ENCODE results near the gene PCDHGB5. TPM values are rescaled to one million over a fixed set of nuclear protein-coding genes. Genes with fewer than 3 reads are reported as not detected.
A peak's percentile ranks its signal among the peaks of the same experiment; 100 is the strongest.
"Not testable (repeated sequence)": the region's sequence is repeated elsewhere in the genome, so short reads cannot be mapped to it uniquely, and the experiment has no call there.

PCDHGB5 gene
- not detected for polyA plus RNA-seq (2012; ENCODE audit: insufficient read depth, insufficient read length)

GRCh38 chr5:141397756-141398551 is at the start of gene PCDHGB5:
TSS of gene PCDHGB5 (plus strand) at chr5:141397947. CDS start at chr5:141398128, 181 bp downstream.
- DNase-seq (ENCODE audit: low read depth, low spot score); H3K4me3 ChIP-seq (ENCODE audit: low read length): not testable (repeated sequence)

- no peak within 1 kb of the TSS for H3K4me3 ChIP-seq (ENCODE audit: low read length)
- DNase-seq (ENCODE audit: low read depth, low spot score), result no peak
Observed at GRCh38 chr5:141349917-141350619, 47.7 kb upstream of the PCDHGB5 start, which contains the start of gene PCDHGB1. TSS of gene PCDHGB1 (plus strand) at chr5:141350099. CDS start at chr5:141350261, 162 bp downstream.

- no peak for DNase-seq (ENCODE audit: low read depth, low spot score)
- no peak overlapping the region for H3K4me3 ChIP-seq (ENCODE audit: low read length)
Observed at GRCh38 chr5:141351591-141351990, 46.2 kb upstream of the PCDHGB5 start.

GRCh38 chr5:141354900-141355469 is 42.8 kb upstream of the PCDHGB5 start, which contains the start of gene PCDHGA4:
TSS of gene PCDHGA4 (plus strand) at chr5:141355021. CDS start at chr5:141355108, 87 bp downstream.
- no peak for DNase-seq (ENCODE audit: low read depth, low spot score)
- no peak within 1 kb of the TSS for H3K4me3 ChIP-seq (ENCODE audit: low read length)

GRCh38 chr5:141355641-141356040 is 42.1 kb upstream of the PCDHGB5 start:
- H3K4me3 ChIP-seq (ENCODE audit: low read length), result no peak overlapping the region

GRCh38 chr5:141356133-141356532 is 41.6 kb upstream of the PCDHGB5 start:
- DNase-seq (ENCODE audit: low read depth, low spot score), result no peak

More at GRCh38 chr5:141355641-141356040, 42.1 kb upstream of the PCDHGB5 start:
- DNase-seq (ENCODE audit: low read depth, low spot score), result no peak

GRCh38 chr5:141356950-141357349 is 40.8 kb upstream of the PCDHGB5 start:
- no peak overlapping the region for H3K4me3 ChIP-seq (ENCODE audit: low read length)
- no peak for DNase-seq (ENCODE audit: low read depth, low spot score)

More at GRCh38 chr5:141356133-141356532, 41.6 kb upstream of the PCDHGB5 start:
- no peak overlapping the region for H3K4me3 ChIP-seq (ENCODE audit: low read length)

GRCh38 chr5:141359790-141360426 is 37.8 kb upstream of the PCDHGB5 start, which contains the start of gene PCDHGB2:
TSS of gene PCDHGB2 (plus strand) at chr5:141359994. CDS start at chr5:141360136, 142 bp downstream.
- peak; percentile 24 for DNase-seq (ENCODE audit: low read depth, low spot score)
- no peak within 1 kb of the TSS for H3K4me3 ChIP-seq (ENCODE audit: low read length)

- DNase-seq (ENCODE audit: low read depth, low spot score), result no peak
- no peak overlapping the region for H3K4me3 ChIP-seq (ENCODE audit: low read length)
Observed at GRCh38 chr5:141360685-141361084, 37.1 kb upstream of the PCDHGB5 start.

- DNase-seq (ENCODE audit: low read depth, low spot score), result no peak
- no peak overlapping the region for H3K4me3 ChIP-seq (ENCODE audit: low read length)
Observed at GRCh38 chr5:141362719-141363118, 35.0 kb upstream of the PCDHGB5 start.

- no peak for DNase-seq (ENCODE audit: low read depth, low spot score)
- H3K4me3 ChIP-seq (ENCODE audit: low read length), result no peak within 1 kb of the TSS
Observed at GRCh38 chr5:141363952-141364660, 33.6 kb upstream of the PCDHGB5 start, which contains the start of gene PCDHGA5. TSS of gene PCDHGA5 (plus strand) at chr5:141364162. CDS start at chr5:141364331, 169 bp downstream.

GRCh38 chr5:141366016-141366896 is 31.5 kb upstream of the PCDHGB5 start:
- DNase-seq (ENCODE audit: low read depth, low spot score), result no peak
- no peak overlapping the region for H3K4me3 ChIP-seq (ENCODE audit: low read length)

- no peak within 1 kb of the TSS for H3K4me3 ChIP-seq (ENCODE audit: low read length)
- no peak for DNase-seq (ENCODE audit: low read depth, low spot score)
Observed at GRCh38 chr5:141369994-141370848, 27.5 kb upstream of the PCDHGB5 start, which contains the start of gene PCDHGB3. TSS of gene PCDHGB3 (plus strand) at chr5:141370242. CDS start at chr5:141370395, 153 bp downstream.

GRCh38 chr5:141371572-141372475 is 25.9 kb upstream of the PCDHGB5 start:
- no peak for DNase-seq (ENCODE audit: low read depth, low spot score)

GRCh38 chr5:141373673-141374317 is 24.0 kb upstream of the PCDHGB5 start, which contains the start of gene PCDHGA6:
TSS of gene PCDHGA6 (plus strand) at chr5:141373891. CDS start at chr5:141374084, 193 bp downstream.
- H3K4me3 ChIP-seq (ENCODE audit: low read length), result no peak within 1 kb of the TSS
- DNase-seq (ENCODE audit: low read depth, low spot score), result no peak

More at GRCh38 chr5:141371572-141372475, 25.9 kb upstream of the PCDHGB5 start:
- no peak overlapping the region for H3K4me3 ChIP-seq (ENCODE audit: low read length)
